ENCODE data around the gene NCF4.

GRCh38 chr22:36823186-36823839 is 37.5 kb upstream of the NCF4 start:
- TF ChIP-seq POLR2A (IDR thresholded peaks at IDR 0.05) = no peak
- TF ChIP-seq, protein P1, sequence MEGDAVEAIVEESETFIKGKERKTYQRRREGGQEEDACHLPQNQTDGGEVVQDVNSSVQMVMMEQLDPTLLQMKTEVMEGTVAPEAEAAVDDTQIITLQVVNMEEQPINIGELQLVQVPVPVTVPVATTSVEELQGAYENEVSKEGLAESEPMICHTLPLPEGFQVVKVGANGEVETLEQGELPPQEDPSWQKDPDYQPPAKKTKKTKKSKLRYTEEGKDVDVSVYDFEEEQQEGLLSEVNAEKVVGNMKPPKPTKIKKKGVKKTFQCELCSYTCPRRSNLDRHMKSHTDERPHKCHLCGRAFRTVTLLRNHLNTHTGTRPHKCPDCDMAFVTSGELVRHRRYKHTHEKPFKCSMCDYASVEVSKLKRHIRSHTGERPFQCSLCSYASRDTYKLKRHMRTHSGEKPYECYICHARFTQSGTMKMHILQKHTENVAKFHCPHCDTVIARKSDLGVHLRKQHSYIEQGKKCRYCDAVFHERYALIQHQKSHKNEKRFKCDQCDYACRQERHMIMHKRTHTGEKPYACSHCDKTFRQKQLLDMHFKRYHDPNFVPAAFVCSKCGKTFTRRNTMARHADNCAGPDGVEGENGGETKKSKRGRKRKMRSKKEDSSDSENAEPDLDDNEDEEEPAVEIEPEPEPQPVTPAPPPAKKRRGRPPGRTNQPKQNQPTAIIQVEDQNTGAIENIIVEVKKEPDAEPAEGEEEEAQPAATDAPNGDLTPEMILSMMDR (IDR thresholded peaks at IDR 0.05) = no peak
